K562 treated with DMSO at 1 percent for 48 hours (cell line): ENCODE data around the gene SHISA8. TPM values are rescaled to one million over a fixed set of nuclear protein-coding genes. Genes with fewer than 3 reads are reported as not detected.

Source experiments
- total RNA-seq: library from RNA; unstranded; fragments of 300-600 nt; gene quantifications from 2 replicates; pipeline ENCODE4 v1.2.3, GENCODE V29; 2022; ENCODE audit warnings: low replicate concordance; ENCODE audit errors: extremely low read depth

The SHISA8 gene
- not detected in 2 replicates for total RNA-seq

GRCh38 chr22:41915035-41915785 lies at the start of gene SHISA8:
TSS of gene SHISA8 (minus strand) at chr22:41915074. CDS start at chr22:41914667, 407 bp downstream.

GRCh38 chr22:41951898-41952474 lies 37.1 kb upstream of the SHISA8 start, which contains the start of gene SMIM45:
TSS of gene SMIM45 (plus strand) at chr22:41952150.

GRCh38 chr22:41946629-41947423 lies 32.0 kb upstream of the SHISA8 start, which contains the start of gene CENPM:
TSS of gene CENPM (minus strand) at chr22:41947152. CDS start at chr22:41947076, 76 bp downstream.

Other genes with a start within 250 kb of the SHISA8 start
- not detected in 2 replicates for gene SNU13, start 226.2 kb downstream of the SHISA8 start, total RNA-seq
- gene MEI1, start 215.6 kb downstream of the SHISA8 start, total RNA-seq = not detected in 2 replicates
- gene CCDC134, start 114.4 kb downstream of the SHISA8 start, total RNA-seq = not detected in 2 replicates
- not detected in 2 replicates for gene SREBF2, start 82.0 kb downstream of the SHISA8 start, total RNA-seq
- not detected in 2 replicates for gene TNFRSF13C, start 11.7 kb upstream of the SHISA8 start, total RNA-seq
- gene CENPM, start 32.1 kb upstream of the SHISA8 start, total RNA-seq = not detected in 2 replicates
- not detected in 2 replicates for gene SEPTIN3, start 54.4 kb upstream of the SHISA8 start, total RNA-seq
- not detected in 2 replicates for gene WBP2NL, start 83.7 kb upstream of the SHISA8 start, total RNA-seq
- not detected in 2 replicates for gene NAGA, start 155.7 kb upstream of the SHISA8 start, total RNA-seq
- not detected in 2 replicates for gene PHETA2, start 159.2 kb upstream of the SHISA8 start, total RNA-seq
- gene SMDT1, start 164.6 kb upstream of the SHISA8 start, total RNA-seq = not detected in 2 replicates
- gene NDUFA6, start 175.7 kb upstream of the SHISA8 start, total RNA-seq = not detected in 2 replicates
- not detected in 2 replicates for gene CYP2D6, start 215.7 kb upstream of the SHISA8 start, total RNA-seq